ENCODE data around the gene OR8G5.
A peak's percentile ranks its signal among the peaks of the same experiment; 100 is the strongest.

The OR8G5 gene

GRCh38 chr11:124238512-124238911, 17.7 kb upstream of the OR8G5 start:
- TF ChIP-seq SIN3A (IDR thresholded peaks at IDR 0.05; ENCODE audit: borderline replicate concordance, insufficient read depth, low read length) (no peak), POLR2AphosphoS5 (IDR thresholded peaks at IDR 0.05; ENCODE audit: low read depth, low read length) (no peak), FOXP2 (optimal IDR thresholded peaks at IDR 0.05; ENCODE audit: borderline replicate concordance, extremely low read depth, extremely low read length, insufficient read depth) (no peak), TAF1 (IDR thresholded peaks at IDR 0.05; ENCODE audit: borderline replicate concordance, insufficient read depth, low read length) (no peak), REST (IDR thresholded peaks at IDR 0.05; ENCODE audit: insufficient read depth in 1 of 2, low read depth in 2 of 2, low read length in 2 of 2) (no peak)

GRCh38 chr11:124240621-124241397, 15.4 kb upstream of the OR8G5 start, which contains the start of gene OR8G1:
Gene OR8G1, plus strand, starts transcription at chr11:124241095. Its CDS starts 8,581 bp downstream, at chr11:124249676.
- TF ChIP-seq TAF1 (IDR thresholded peaks at IDR 0.05; ENCODE audit: borderline replicate concordance, insufficient read depth, low read length) = no peak
- TF ChIP-seq REST (IDR thresholded peaks at IDR 0.05; ENCODE audit: insufficient read depth in 1 of 2, low read depth in 2 of 2, low read length in 2 of 2) = no peak

GRCh38 chr11:124274000-124274399, 17.8 kb downstream of the OR8G5 start:
- TF ChIP-seq FOXP2 (optimal IDR thresholded peaks at IDR 0.05; ENCODE audit: borderline replicate concordance, extremely low read depth, extremely low read length, insufficient read depth) = no peak
- TF ChIP-seq SIN3A (IDR thresholded peaks at IDR 0.05; ENCODE audit: borderline replicate concordance, insufficient read depth, low read length) = no peak
- TF ChIP-seq POLR2AphosphoS5 (IDR thresholded peaks at IDR 0.05; ENCODE audit: low read depth, low read length) = no peak
- TF ChIP-seq TAF1 (IDR thresholded peaks at IDR 0.05; ENCODE audit: borderline replicate concordance, insufficient read depth, low read length) = no peak

GRCh38 chr11:124276081-124276480, 19.9 kb downstream of the OR8G5 start:
- TF ChIP-seq REST (IDR thresholded peaks at IDR 0.05; ENCODE audit: insufficient read depth in 1 of 2, low read depth in 2 of 2, low read length in 2 of 2) (no peak), FOXP2 (optimal IDR thresholded peaks at IDR 0.05; ENCODE audit: borderline replicate concordance, extremely low read depth, extremely low read length, insufficient read depth) (peak; percentile 61), TAF1 (IDR thresholded peaks at IDR 0.05; ENCODE audit: borderline replicate concordance, insufficient read depth, low read length) (peak; percentile 51; the same call in 1 of the 2 replicates)

GRCh38 chr11:124277207-124277606, 21.0 kb downstream of the OR8G5 start:
- no peak for TF ChIP-seq POLR2AphosphoS5 (IDR thresholded peaks at IDR 0.05; ENCODE audit: low read depth, low read length)
- TF ChIP-seq FOXP2 (optimal IDR thresholded peaks at IDR 0.05; ENCODE audit: borderline replicate concordance, extremely low read depth, extremely low read length, insufficient read depth) = no peak
- no peak for TF ChIP-seq SIN3A (IDR thresholded peaks at IDR 0.05; ENCODE audit: borderline replicate concordance, insufficient read depth, low read length)
- no peak for TF ChIP-seq TAF1 (IDR thresholded peaks at IDR 0.05; ENCODE audit: borderline replicate concordance, insufficient read depth, low read length)
- TF ChIP-seq REST (IDR thresholded peaks at IDR 0.05; ENCODE audit: insufficient read depth in 1 of 2, low read depth in 2 of 2, low read length in 2 of 2) = no peak
